ENCODE results near the gene MGA. TPM values are rescaled to one million over a fixed set of nuclear protein-coding genes. Genes with fewer than 3 reads are reported as not detected.
A peak's percentile ranks its signal among the peaks of the same experiment; 100 is the strongest.
"Not testable (repeated sequence)": the region's sequence is repeated elsewhere in the genome, so short reads cannot be mapped to it uniquely, and the experiment has no call there.

The MGA gene
- total RNA-seq, 1 experiment from 2014 or later = 38.5 TPM

GRCh38 chr15:41735046-41735445, 74.8 kb downstream of the MGA start:
- Histone ChIP-seq H3K27ac (no peak overlapping the region), H3K4me2 (no peak overlapping the region), H3K36me3 (ENCODE audit: low read depth) (no peaks in the 10 kb centered on the region), H3F3A (ENCODE audit: insufficient read depth, low read depth) (0 out of 2 replicates have a peak, but pooled peaks cover 4% of the 10 kb centered on the region), H3K27me3 (ENCODE audit: insufficient read depth, low read depth) (no peaks in the 10 kb centered on the region), H2AFZ (no peak overlapping the region), H3K9me2 (ENCODE audit: insufficient read depth) (no peaks in the 10 kb centered on the region), H3K79me2 (ENCODE audit: low read depth) (no peaks in the 10 kb centered on the region), H4K20me1 (ENCODE audit: insufficient read depth) (no peaks in the 10 kb centered on the region), H3K4me3 (no peak overlapping the region), H3K4me1 (replicated peaks; ENCODE audit: insufficient read depth) (no peaks in the 10 kb centered on the region), H3K9me3 (ENCODE audit: insufficient read depth, low read depth) (no peaks in the 10 kb centered on the region)
- intact Hi-C loops (cut with micrococcal nuclease; ENCODE audit: unreplicated experiment) = no loop called here
- no peak for TF ChIP-seq CTCF (conservative IDR thresholded peaks at IDR 0.05)
- ChIA-PET CTCF (no interaction called here), POLR2A (ENCODE audit: unreplicated experiment) (no interaction called here)
- DNase-seq = no peak
- no TSS peak for BruUV-seq (replicated peaks)

- H3K79me2 ChIP-seq (ENCODE audit: low read depth); H3K9me3 ChIP-seq (ENCODE audit: insufficient read depth, low read depth); H3K27ac ChIP-seq; H4K20me1 ChIP-seq (ENCODE audit: insufficient read depth); H3K27me3 ChIP-seq (ENCODE audit: insufficient read depth, low read depth); CTCF ChIA-PET; BruUV-seq (replicated peaks); H3K4me3 ChIP-seq; H3F3A ChIP-seq (ENCODE audit: insufficient read depth, low read depth); H3K4me2 ChIP-seq; DNase-seq; H3K36me3 ChIP-seq (ENCODE audit: low read depth); H3K4me1 ChIP-seq (replicated peaks; ENCODE audit: insufficient read depth); intact Hi-C loops (cut with micrococcal nuclease; ENCODE audit: unreplicated experiment); H2AFZ ChIP-seq; H3K9me2 ChIP-seq (ENCODE audit: insufficient read depth): not testable (repeated sequence)
- POLR2A ChIA-PET (ENCODE audit: unreplicated experiment) = interaction anchor here (0.6 kb wide), 1 partner anchor 100 kb away, joined by 4 read pairs; no protein-coding TSS in a partner anchor
Observed at GRCh38 chr15:41735492-41735891, 75.3 kb downstream of the MGA start.

- no peak overlapping the region for H3K27ac ChIP-seq
- peak in 1 of 2 experiments; percentile 53 for DNase-seq
- no peaks in the 10 kb centered on the region; the same call in 1 of the 2 replicates for H4K20me1 ChIP-seq (ENCODE audit: insufficient read depth)
- H3K79me2 ChIP-seq (ENCODE audit: low read depth) = no peaks in the 10 kb centered on the region
- no TSS peak for BruUV-seq (replicated peaks)
- ChIA-PET POLR2A (ENCODE audit: unreplicated experiment) (no interaction called here), CTCF (interaction anchor here (0.6 kb wide), 1 partner anchor 315 kb away, joined by 6 read pairs; no protein-coding TSS in a partner anchor)
- H3K9me2 ChIP-seq (ENCODE audit: insufficient read depth) = no peaks in the 10 kb centered on the region
- no peaks in the 10 kb centered on the region for H3K4me1 ChIP-seq (replicated peaks; ENCODE audit: insufficient read depth)
- TF ChIP-seq EZH2 (IDR thresholded peaks at IDR 0.05; ENCODE audit: low read depth) (no peak), CTCF (conservative IDR thresholded peaks at IDR 0.05) (no peak)
- H3F3A ChIP-seq (ENCODE audit: insufficient read depth, low read depth) = no peaks in the 10 kb centered on the region
- no peak overlapping the region for H3K4me2 ChIP-seq
- no peak overlapping the region for H3K4me3 ChIP-seq
- peaks cover 4% of the 10 kb centered on the region; the same call in 1 of the 2 replicates for H3K36me3 ChIP-seq (ENCODE audit: low read depth)
- H2AFZ ChIP-seq = no peak overlapping the region
- no peaks in the 10 kb centered on the region for H3K9me3 ChIP-seq (ENCODE audit: insufficient read depth, low read depth)
- H3K27me3 ChIP-seq (ENCODE audit: insufficient read depth, low read depth) = no peaks in the 10 kb centered on the region
- intact Hi-C loops (cut with micrococcal nuclease; ENCODE audit: unreplicated experiment) = no loop called here
Observed at GRCh38 chr15:41746802-41747201, 86.6 kb downstream of the MGA start.

- no peaks in the 10 kb centered on the region for H3F3A ChIP-seq (ENCODE audit: insufficient read depth, low read depth)
- no peaks in the 10 kb centered on the region for H3K9me2 ChIP-seq (ENCODE audit: insufficient read depth)
- H3K79me2 ChIP-seq (ENCODE audit: low read depth) = no peaks in the 10 kb centered on the region
- H3K27me3 ChIP-seq (ENCODE audit: insufficient read depth, low read depth) = no peaks in the 10 kb centered on the region
- no peaks in the 10 kb centered on the region for H3K9me3 ChIP-seq (ENCODE audit: insufficient read depth, low read depth)
- H3K4me3 ChIP-seq = no peak overlapping the region
- H3K4me1 ChIP-seq (replicated peaks; ENCODE audit: insufficient read depth) = no peaks in the 10 kb centered on the region
- no peaks in the 10 kb centered on the region for H3K36me3 ChIP-seq (ENCODE audit: low read depth)
- ChIA-PET POLR2A (ENCODE audit: unreplicated experiment) (no interaction called here), CTCF (interaction anchor here (0.6 kb wide), 1 partner anchor 52 kb away, joined by 4 read pairs; no protein-coding TSS in a partner anchor)
- TF ChIP-seq CTCF (conservative IDR thresholded peaks at IDR 0.05) = no peak
- TF ChIP-seq EZH2 (IDR thresholded peaks at IDR 0.05; ENCODE audit: low read depth) = no peak
- H3K4me2 ChIP-seq = no peak overlapping the region
- DNase-seq = no peak
- BruUV-seq (replicated peaks) = no TSS peak
- no peak overlapping the region for H2AFZ ChIP-seq
- H4K20me1 ChIP-seq (ENCODE audit: insufficient read depth) = peaks cover 5% of the 10 kb centered on the region; the same call in 1 of the 2 replicates
- no peak overlapping the region for H3K27ac ChIP-seq
- intact Hi-C loops (cut with micrococcal nuclease; ENCODE audit: unreplicated experiment) = no loop called here
Observed at GRCh38 chr15:41756198-41756597, 96.0 kb downstream of the MGA start.
